T-helper 1 cell (primary cell): ENCODE results near the gene ABHD17A.
A peak's percentile ranks its signal among the peaks of the same experiment; 100 is the strongest.
"Not testable (repeated sequence)": the region's sequence is repeated elsewhere in the genome, so short reads cannot be mapped to it uniquely, and the experiment has no call there.

ENCODE experiments used
- DNase-seq, 5 donors: peaks; one replicate each; pipeline ENCODE4 v3.0.0-alpha.2; 2012 to 2020

Gene ABHD17A

GRCh38 chr19:1880611-1881392, 4.5 kb downstream of the ABHD17A start:
- DNase-seq, result no peak

- not testable (repeated sequence) for DNase-seq
Measured at GRCh38 chr19:1879982-1880381, 5.3 kb downstream of the ABHD17A start.

GRCh38 chr19:1878583-1878982, 6.7 kb downstream of the ABHD17A start:
- not testable (repeated sequence) for DNase-seq

- not testable (repeated sequence) for DNase-seq
Measured at GRCh38 chr19:1877280-1877660, 8.0 kb downstream of the ABHD17A start.

GRCh38 chr19:1876496-1877279, 8.6 kb downstream of the ABHD17A start:
- DNase-seq, result not testable (repeated sequence)

- peak; percentile 76 to 94 (median 81) for DNase-seq
Measured at GRCh38 chr19:1875646-1876495, 9.4 kb downstream of the ABHD17A start.

GRCh38 chr19:1875265-1875645, 10.0 kb downstream of the ABHD17A start:
- not testable (repeated sequence) for DNase-seq

- DNase-seq, result peak in 1 of 5 donors; percentile 69
Measured at GRCh38 chr19:1874554-1875185, 10.6 kb downstream of the ABHD17A start.

- no peak for DNase-seq
Measured at GRCh38 chr19:1873524-1874473, 11.5 kb downstream of the ABHD17A start.

GRCh38 chr19:1872807-1873523, 12.3 kb downstream of the ABHD17A start:
- no peak for DNase-seq

- DNase-seq, result no peak
Measured at GRCh38 chr19:1871630-1872029, 13.7 kb downstream of the ABHD17A start.

- no peak for DNase-seq
Measured at GRCh38 chr19:1871140-1871597, 14.1 kb downstream of the ABHD17A start.

GRCh38 chr19:1868971-1869370, 16.3 kb downstream of the ABHD17A start:
- no peak for DNase-seq

GRCh38 chr19:1867349-1867724, 18.0 kb downstream of the ABHD17A start:
- no peak for DNase-seq

GRCh38 chr19:1866693-1867348, 18.5 kb downstream of the ABHD17A start:
- no peak for DNase-seq

- no peak for DNase-seq
Measured at GRCh38 chr19:1865172-1866010, 19.9 kb downstream of the ABHD17A start.

GRCh38 chr19:1864480-1865171, 20.7 kb downstream of the ABHD17A start:
- peak in 2 of 5 donors; percentile 55 to 68 for DNase-seq
